GM12878 (cell line): ENCODE data around the gene NOL3. TPM values are rescaled to one million over a fixed set of nuclear protein-coding genes. Genes with fewer than 3 reads are reported as not detected.

Source experiments
- ATAC-seq: fragments of 200-7000 bp; cut with Tn5 transposase; 3 replicates; pipeline ENCODE4 v1.9.1; 2020; ENCODE audit warnings: mild to moderate bottlenecking, moderate library complexity
- BruUV-seq: library from RNA; stranded (reverse); fragments of 400-500 nt; replicated peaks from 2 replicates; lab custom pipeline; 2021; lab: Mats Ljungman, UMichigan
- CTCF ChIA-PET: fragments of 300-600 bp; sonication (Branson Sonifier 250); formaldehyde crosslinking; extraction: SDS; loops from one replicate; lab custom pipeline; 2021; ENCODE audit warnings: inconsistent platforms; lab: Yijun Ruan, JAX
- POLR2A ChIA-PET: fragments of 350-600 bp; formaldehyde crosslinking; extraction: SDS; loops from one replicate; lab custom pipeline; 2021; ENCODE audit warnings: inconsistent platforms; lab: Charles Lee
- RAD21 ChIA-PET: fragments of 300-600 bp; sonication (Branson Sonifier 250); formaldehyde crosslinking; loops from one replicate; lab custom pipeline; 2023; ENCODE audit warnings: antibody characterized with exemption; ENCODE audit not compliant: unreplicated experiment; lab: Charles Lee
- SMC1A ChIA-PET: fragments of 300-600 bp; sonication (Branson Sonifier 250); formaldehyde crosslinking; loops from one replicate; lab custom pipeline; 2023; ENCODE audit not compliant: unreplicated experiment, uncharacterized antibody; lab: Charles Lee
- DNase-seq: peaks from one replicate; pipeline ENCODE4 v3.0.0-alpha.2; 2011; ENCODE audit warnings: low read depth, low spot score
- FAIRE-seq: peaks from 3 replicates; lab custom pipeline; 2011; peaks lifted over from hg19 to GRCh38; lab: Jason Lieb, UNC
- H2AFZ ChIP-seq: 2 replicates; pipeline ENCODE4 v1.6.0; 2011; ENCODE audit warnings: low read depth, low read length, control low read depth; ENCODE audit not compliant: control insufficient read depth
- H3K27ac ChIP-seq: 2 replicates; pipeline ENCODE4 v1.5.1; 2011; ENCODE audit warnings: control low read depth; ENCODE audit not compliant: control insufficient read depth, insufficient read depth
- H3K27me3 ChIP-seq, 2 experiments: replicated peaks in 1 of 2; 2 replicates each; pipeline versions ENCODE4 v1.6.0 to v1.6.1; 2011; ENCODE audit warnings: low read length in 1 of 2; ENCODE audit not compliant: control insufficient read depth in 2 of 2, insufficient read depth in 2 of 2
- H3K36me3 ChIP-seq, 2 experiments: 2 replicates each; pipeline ENCODE4 v1.5.1; 2011; ENCODE audit warnings: low read length in 1 of 2; ENCODE audit not compliant: control insufficient read depth in 2 of 2, insufficient read depth in 2 of 2
- H3K4me1 ChIP-seq: 2 replicates; pipeline ENCODE4 v1.6.1; 2011; ENCODE audit warnings: mild to moderate bottlenecking, low read length, moderate library complexity, mixed read lengths; ENCODE audit not compliant: control insufficient read depth, insufficient read depth
- H3K4me2 ChIP-seq: 2 replicates; pipeline ENCODE4 v1.6.0; 2011; ENCODE audit warnings: control low read depth; ENCODE audit not compliant: control insufficient read depth, insufficient read depth
- H3K4me3 ChIP-seq: fragments of 200-600 bp; sonication (generic); 2 replicates; pipeline ENCODE4 v1.5.1; 2016
- H3K79me2 ChIP-seq: 2 replicates; pipeline ENCODE4 v1.6.0; 2011; ENCODE audit warnings: low read length; ENCODE audit not compliant: control insufficient read depth, insufficient read depth
- H3K9ac ChIP-seq: 2 replicates; pipeline ENCODE4 v1.8.0; 2011; ENCODE audit warnings: low read length, control low read depth, mixed read lengths; ENCODE audit not compliant: control insufficient read depth, insufficient read depth
- H3K9me3 ChIP-seq: replicated peaks from 3 replicates; pipeline ENCODE4 v1.5.1; 2011; ENCODE audit warnings: mild to moderate bottlenecking, low read length; ENCODE audit not compliant: control insufficient read depth, insufficient read depth
- H4K20me1 ChIP-seq: 2 replicates; pipeline ENCODE4 v1.6.0; 2011; ENCODE audit not compliant: control insufficient read depth, insufficient read depth
- CHD1 ChIP-seq: IDR thresholded peaks from 2 replicates; pipeline ENCODE4 v1.6.1; 2012; ENCODE audit warnings: low read depth, low read length, improper control_type of control experiment
- EGR1 ChIP-seq, 2 experiments: IDR thresholded peaks; 1 replicate in 1 of 2; 2 replicates in 1 of 2; pipeline ENCODE4 v1.6.1; 2011 to 2012; ENCODE audit warnings: low read depth in 2 of 2, low read length in 2 of 2, borderline replicate concordance in 1 of 2, mild to moderate bottlenecking in 1 of 2, moderate library complexity in 1 of 2
- MTA3 ChIP-seq: IDR thresholded peaks from 2 replicates; pipeline ENCODE4 v1.6.1; 2012; ENCODE audit warnings: low read length, inconsistent platforms, borderline replicate concordance
- POLR2A ChIP-seq: IDR thresholded peaks from 2 replicates; pipeline ENCODE4 v1.6.1; 2011; ENCODE audit warnings: low read depth, mild to moderate bottlenecking, low read length
- WGBS: methylation state at CpG from one replicate; pipeline ENCODE4 v1.1.6; 2016; ENCODE audit warnings: low lambda C conversion rate; ENCODE audit not compliant: insufficient replicate concordance, insufficient coverage; ENCODE audit errors: missing lambda C conversion rate; 5-methylcytosine and 5-hydroxymethylcytosine counted together
- in situ Hi-C: fragments of 300-500 bp; cut with MboI; formaldehyde crosslinking; loops from 9 replicates; pipeline ENCODE4 v1.14.3; 2018; ENCODE audit warnings: mixed read lengths
- intact Hi-C: fragments of 100-400 bp; cut with micrococcal nuclease; formaldehyde crosslinking; loops from one replicate; pipeline ENCODE4 v1.14.2; 2022; ENCODE audit not compliant: unreplicated experiment
- polyA plus RNA-seq, 11 experiments: library from polyadenylated mRNA; depleted of rRNA in 4 of 11; unstranded in 6 of 11; stranded (reverse) in 5 of 11; fragments of >200 nt; fragmentation: Nextera tagmentation in 4 of 11; fragmentation: Illumina TruSeq in 1 of 11; extraction: Ambion mirVana in 4 of 11; extraction: Trizol in 1 of 11; gene quantifications; 1 replicate in 1 of 11; 2 replicates in 10 of 11; pipeline versions ENCODE4 v1.2.1 to v1.2.3, GENCODE V29; 2011 to 2016; ENCODE audit warnings: inconsistent platforms in 2 of 11, missing spikeins in 2 of 11, low read depth in 1 of 11
- total RNA-seq, 4 experiments: library from RNA; depleted of rRNA in 3 of 4; stranded (reverse); fragments of >200 nt in 3 of 4; fragmentation: Illumina TruSeq in 1 of 4; extraction: Trizol in 1 of 4; gene quantifications; 2 replicates each; pipeline versions ENCODE4 v1.2.1 to v1.2.3, GENCODE V29; 2013 to 2021
- TF ChIP-seq, protein P1 (sequence below): fragments of 450-650 bp; IDR thresholded peaks from 2 replicates; pipeline ENCODE4 v1.6.1; 2017; ENCODE audit warnings: mild to moderate bottlenecking, moderate library complexity
- TF ChIP-seq, protein P2 (sequence below): fragments of 450-650 bp; IDR thresholded peaks from 2 replicates; pipeline ENCODE4 v1.6.1; 2017; ENCODE audit warnings: mild to moderate bottlenecking

The NOL3 gene
- total and polyA plus RNA-seq, 10 of the 15 experiments (the other 5 are each of a cell fraction or from before 2014, with no cell fraction given), result 0.31 to 18.4 (median 2.7) TPM

DNA sequence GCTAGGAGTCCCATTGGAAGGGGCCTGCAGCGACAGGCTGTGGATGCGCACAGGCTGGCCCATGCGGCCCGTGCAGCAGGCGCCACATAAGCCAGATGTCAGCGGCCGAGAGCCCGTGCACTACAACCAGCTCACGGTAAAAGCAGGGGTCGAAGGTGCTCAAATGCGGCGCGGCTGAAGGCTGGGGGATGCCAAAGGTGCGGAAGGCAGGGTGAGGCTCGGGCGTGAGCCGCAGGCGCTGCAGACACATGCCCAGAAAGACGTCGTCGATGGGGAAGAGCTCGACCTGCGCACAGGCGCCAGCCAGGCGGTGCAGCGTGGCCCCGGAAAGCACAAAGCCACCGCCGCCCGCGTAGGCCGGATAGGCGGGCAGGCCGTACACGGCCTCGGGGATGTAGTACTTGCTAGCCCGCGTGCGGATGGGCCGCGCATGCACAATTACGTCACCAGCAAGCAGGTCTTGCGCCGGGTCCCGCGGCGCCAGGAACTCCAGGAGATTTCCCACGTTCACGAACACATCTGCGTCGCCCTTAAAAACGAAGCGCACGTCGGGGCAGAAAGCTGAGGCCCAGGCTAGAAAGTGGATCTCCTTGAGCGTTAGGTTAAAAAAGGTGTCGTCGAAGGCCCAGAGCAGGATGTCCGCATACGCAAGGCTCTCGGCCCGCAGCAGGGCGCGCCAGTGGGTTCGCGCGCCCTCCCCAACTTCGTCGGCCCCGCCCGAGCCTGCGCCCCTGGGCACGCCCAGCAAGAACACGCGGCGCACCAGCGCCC lies 20.9 kb upstream of the NOL3 start:
- POLR2A ChIA-PET, result no interaction called here
- Histone ChIP-seq H3K9ac (no peak overlapping the region), H2AFZ (no peak overlapping the region), H3K27me3 (no peaks in the 10 kb centered on the region), H3K4me1 (no peaks in the 10 kb centered on the region; the same call in 1 of the 2 replicates), H3K4me2 (peak overlapping the region; percentile 86; the same call in 1 of the 2 replicates), H3K9me3 (no peaks in the 10 kb centered on the region), H4K20me1 (no peaks in the 10 kb centered on the region), H3K36me3 (peaks cover 19 to 21% of the 10 kb centered on the region in 2 experiments; a peak in 3 of 4 replicates), H3K4me3 (no peak overlapping the region), H3K79me2 (no peaks in the 10 kb centered on the region), H3K27ac (no peak overlapping the region)
- RAD21 ChIA-PET, result no interaction called here
- in situ Hi-C loops (loop anchor here (5.0 to 10.0 kb wide), 2 partner anchors 132 to 175 kb away; no protein-coding TSS in a partner anchor), intact Hi-C loops (loop anchor here (2.0 kb wide), 1 partner anchor 131 kb away; no protein-coding TSS in a partner anchor)
- SMC1A ChIA-PET, result no interaction called here
- WGBS, result 96% methylated on average over 73 of the region's 77 CpGs
- no TSS peak for BruUV-seq
- ATAC-seq, result no peak
- no peak for TF ChIP-seq CHD1
- TF ChIP-seq POLR2A, result peak; percentile 30; the same call in 1 of the 2 replicates
- DNase-seq, result no peak
- CTCF ChIA-PET, result no interaction called here
- FAIRE-seq, result no peak

DNA sequence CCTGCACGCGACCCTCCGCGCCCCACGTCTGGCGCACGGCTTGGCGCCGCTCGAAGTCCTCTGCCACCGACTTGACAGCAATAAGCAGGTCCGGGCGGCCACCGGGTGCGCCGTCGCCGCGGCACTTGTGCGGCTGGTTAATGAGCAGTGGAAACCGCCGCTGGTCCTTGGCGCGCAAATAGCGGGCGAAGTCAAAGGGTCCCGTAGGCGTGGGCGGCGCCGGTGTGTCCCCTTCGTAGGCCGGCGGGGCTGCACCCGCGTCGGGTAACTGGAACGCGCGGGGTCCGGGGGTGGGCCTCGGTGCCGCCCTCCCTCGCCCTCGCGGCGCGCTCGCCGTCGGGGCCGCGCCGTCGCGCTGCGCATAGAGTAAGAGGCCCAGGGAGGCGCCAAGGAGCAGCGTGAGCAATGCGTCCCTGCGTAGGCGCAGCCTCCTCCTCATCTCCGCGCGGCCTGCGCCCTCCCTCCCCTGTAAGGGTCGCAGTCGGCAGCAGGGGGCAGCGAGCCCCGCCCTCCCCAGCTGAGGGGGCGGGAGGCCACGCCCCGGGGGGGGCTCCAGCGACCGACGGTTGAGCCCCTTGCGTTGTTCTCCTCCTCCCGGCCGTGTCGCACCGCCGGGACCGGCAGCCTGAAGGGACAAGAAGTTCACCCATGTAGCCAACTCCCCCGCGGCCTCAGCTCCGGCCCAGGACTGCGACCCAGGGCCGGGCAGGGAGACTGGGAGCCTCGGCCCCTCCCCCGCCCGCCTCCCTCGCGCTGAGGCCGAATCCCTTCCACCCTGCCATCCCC lies 20.1 kb upstream of the NOL3 start:
- Histone ChIP-seq H3K9ac (peak overlapping the region; percentile 64; the same call in 1 of the 2 replicates), H3K27me3 (no peaks in the 10 kb centered on the region), H3K9me3 (no peaks in the 10 kb centered on the region), H4K20me1 (no peaks in the 10 kb centered on the region), H3K4me3 (peak overlapping the region; percentile 74), H3K4me1 (no peaks in the 10 kb centered on the region; the same call in 1 of the 2 replicates), H2AFZ (peak overlapping the region; percentile 80), H3K4me2 (peak overlapping the region; percentile 86), H3K36me3 (peaks cover 14 to 16% of the 10 kb centered on the region in 2 experiments; a peak in 3 of 4 replicates), H3K79me2 (no peaks in the 10 kb centered on the region), H3K27ac (peak overlapping the region; percentile 25; the same call in 1 of the 2 replicates)
- in situ Hi-C loops (loop anchor here (5.0 to 10.0 kb wide), 2 partner anchors 133 to 175 kb away; no protein-coding TSS in a partner anchor), intact Hi-C loops (loop anchor here (2.0 kb wide), 1 partner anchor 131 kb away; no protein-coding TSS in a partner anchor)
- FAIRE-seq (no peak), DNase-seq (no peak), ATAC-seq (peak; percentile 23)
- ChIA-PET POLR2A (interaction anchor here (1.0 to 1.2 kb wide), 3 partner anchors 9 to 120 kb away, joined by 3 to 5 read pairs (median 4); partner anchors contain the start of gene TRADD), RAD21 (interaction anchor here (0.9 to 2.5 kb wide), 4 partner anchors 11 to 133 kb away, joined by 3 to 14 read pairs (median 4); no protein-coding TSS in a partner anchor), CTCF (interaction anchor here (1.0 to 10.0 kb wide), 9 partner anchors 9 to 189 kb away, joined by 3 to 98 read pairs (median 5); partner anchors contain the start of genes CES3, FBXL8 and NOL3), SMC1A (interaction anchor here (0.5 to 2.0 kb wide), 5 partner anchors 10 to 188 kb away, joined by 3 to 8 read pairs (median 4); no protein-coding TSS in a partner anchor)
- no TSS peak for BruUV-seq
- WGBS, result 27% methylated on average over 65 of the region's 94 CpGs
- TF ChIP-seq MTA3 (no peak), EGR1 (IDR thresholded peaks at IDR 0.05; ENCODE audit: borderline replicate concordance in 1 of 2, low read depth in 2 of 2, low read length in 2 of 2) (peak in 1 of 2 experiments; percentile 55; a peak in 1 of 3 replicates)
- TF ChIP-seq, protein P1, sequence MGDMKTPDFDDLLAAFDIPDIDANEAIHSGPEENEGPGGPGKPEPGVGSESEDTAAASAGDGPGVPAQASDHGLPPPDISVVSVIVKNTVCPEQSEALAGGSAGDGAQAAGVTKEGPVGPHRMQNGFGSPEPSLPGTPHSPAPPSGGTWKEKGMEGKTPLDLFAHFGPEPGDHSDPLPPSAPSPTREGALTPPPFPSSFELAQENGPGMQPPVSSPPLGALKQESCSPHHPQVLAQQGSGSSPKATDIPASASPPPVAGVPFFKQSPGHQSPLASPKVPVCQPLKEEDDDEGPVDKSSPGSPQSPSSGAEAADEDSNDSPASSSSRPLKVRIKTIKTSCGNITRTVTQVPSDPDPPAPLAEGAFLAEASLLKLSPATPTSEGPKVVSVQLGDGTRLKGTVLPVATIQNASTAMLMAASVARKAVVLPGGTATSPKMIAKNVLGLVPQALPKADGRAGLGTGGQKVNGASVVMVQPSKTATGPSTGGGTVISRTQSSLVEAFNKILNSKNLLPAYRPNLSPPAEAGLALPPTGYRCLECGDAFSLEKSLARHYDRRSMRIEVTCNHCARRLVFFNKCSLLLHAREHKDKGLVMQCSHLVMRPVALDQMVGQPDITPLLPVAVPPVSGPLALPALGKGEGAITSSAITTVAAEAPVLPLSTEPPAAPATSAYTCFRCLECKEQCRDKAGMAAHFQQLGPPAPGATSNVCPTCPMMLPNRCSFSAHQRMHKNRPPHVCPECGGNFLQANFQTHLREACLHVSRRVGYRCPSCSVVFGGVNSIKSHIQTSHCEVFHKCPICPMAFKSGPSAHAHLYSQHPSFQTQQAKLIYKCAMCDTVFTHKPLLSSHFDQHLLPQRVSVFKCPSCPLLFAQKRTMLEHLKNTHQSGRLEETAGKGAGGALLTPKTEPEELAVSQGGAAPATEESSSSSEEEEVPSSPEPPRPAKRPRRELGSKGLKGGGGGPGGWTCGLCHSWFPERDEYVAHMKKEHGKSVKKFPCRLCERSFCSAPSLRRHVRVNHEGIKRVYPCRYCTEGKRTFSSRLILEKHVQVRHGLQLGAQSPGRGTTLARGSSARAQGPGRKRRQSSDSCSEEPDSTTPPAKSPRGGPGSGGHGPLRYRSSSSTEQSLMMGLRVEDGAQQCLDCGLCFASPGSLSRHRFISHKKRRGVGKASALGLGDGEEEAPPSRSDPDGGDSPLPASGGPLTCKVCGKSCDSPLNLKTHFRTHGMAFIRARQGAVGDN, result 0 out of 2 replicates have a peak, but pooled peaks have one; percentile 27
- TF ChIP-seq, protein P2, sequence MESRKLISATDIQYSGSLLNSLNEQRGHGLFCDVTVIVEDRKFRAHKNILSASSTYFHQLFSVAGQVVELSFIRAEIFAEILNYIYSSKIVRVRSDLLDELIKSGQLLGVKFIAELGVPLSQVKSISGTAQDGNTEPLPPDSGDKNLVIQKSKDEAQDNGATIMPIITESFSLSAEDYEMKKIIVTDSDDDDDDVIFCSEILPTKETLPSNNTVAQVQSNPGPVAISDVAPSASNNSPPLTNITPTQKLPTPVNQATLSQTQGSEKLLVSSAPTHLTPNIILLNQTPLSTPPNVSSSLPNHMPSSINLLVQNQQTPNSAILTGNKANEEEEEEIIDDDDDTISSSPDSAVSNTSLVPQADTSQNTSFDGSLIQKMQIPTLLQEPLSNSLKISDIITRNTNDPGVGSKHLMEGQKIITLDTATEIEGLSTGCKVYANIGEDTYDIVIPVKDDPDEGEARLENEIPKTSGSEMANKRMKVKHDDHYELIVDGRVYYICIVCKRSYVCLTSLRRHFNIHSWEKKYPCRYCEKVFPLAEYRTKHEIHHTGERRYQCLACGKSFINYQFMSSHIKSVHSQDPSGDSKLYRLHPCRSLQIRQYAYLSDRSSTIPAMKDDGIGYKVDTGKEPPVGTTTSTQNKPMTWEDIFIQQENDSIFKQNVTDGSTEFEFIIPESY, result peak; percentile 59; the same call in 1 of the 2 replicates
